ENCODE measurements around the gene KLC1. TPM values are rescaled to one million over a fixed set of nuclear protein-coding genes. Genes with fewer than 3 reads are reported as not detected.
A peak's percentile ranks its signal among the peaks of the same experiment; 100 is the strongest.

Gene KLC1
- total RNA-seq, 2 donors from 2014 or later: 165 to 177 TPM

DNA sequence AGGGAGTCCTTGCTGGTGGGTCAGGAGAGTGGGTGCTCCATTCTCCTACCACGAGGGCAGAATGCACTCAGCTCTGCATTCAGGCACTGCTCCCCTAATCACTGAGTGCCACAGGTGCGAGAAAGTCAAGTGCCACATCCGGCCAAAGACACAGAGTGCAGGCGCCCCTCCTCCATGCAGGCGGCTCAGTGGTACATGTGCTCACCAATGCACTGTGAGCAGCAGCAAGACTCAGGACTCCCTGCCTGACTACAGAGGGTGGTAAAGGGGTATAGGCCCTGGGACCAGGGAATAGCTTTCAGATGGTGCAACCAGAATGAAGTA is 119.5 kb downstream of the KLC1 start:
- Mint-ChIP-seq H3K27ac (no peak overlapping the region), H3K36me3 (ENCODE audit: insufficient read depth in 2 of 2) (no peaks in the 10 kb centered on the region), H3K27me3 (ENCODE audit: low read depth) (no peaks in the 10 kb centered on the region), H3K4me3 (peak overlapping the region in 1 of 2 donors; percentile 31), H3K4me1 (ENCODE audit: low read depth) (peaks cover 23% of the 10 kb centered on the region), H3K9me3 (no peaks in the 10 kb centered on the region)
- ATAC-seq (replicated peaks in 1 of 2) (peak; percentile 94 to 96), DNase-seq (peak; percentile 52)

DNA sequence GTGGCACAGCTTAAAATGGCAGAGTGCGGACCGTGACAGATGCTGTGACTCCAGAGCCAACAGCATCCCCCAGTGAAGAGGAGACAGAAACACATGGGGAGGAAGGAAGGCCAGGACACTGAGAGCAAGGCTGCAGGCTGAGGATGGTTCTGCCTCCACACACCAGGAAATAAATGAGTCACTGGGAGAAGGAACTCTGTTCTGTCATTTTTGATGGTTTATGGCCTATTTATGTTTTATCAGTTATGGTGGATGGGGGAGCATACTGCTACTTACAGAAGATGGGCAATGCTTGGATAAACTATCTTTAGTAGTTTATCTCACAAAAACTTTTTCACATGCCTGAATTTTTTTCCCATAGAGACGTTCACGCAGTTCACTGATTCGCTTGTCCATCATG is 120.4 kb downstream of the KLC1 start:
- Mint-ChIP-seq H3K27ac (no peak overlapping the region), H3K36me3 (ENCODE audit: insufficient read depth in 2 of 2) (no peaks in the 10 kb centered on the region), H3K27me3 (ENCODE audit: low read depth) (no peaks in the 10 kb centered on the region), H3K9me3 (no peaks in the 10 kb centered on the region), H3K4me1 (ENCODE audit: low read depth) (peaks cover 23% of the 10 kb centered on the region), H3K4me3 (no peak overlapping the region)
- no peak for ATAC-seq (replicated peaks in 1 of 2)
- no peak for DNase-seq

- Mint-ChIP-seq H3K36me3 (ENCODE audit: insufficient read depth in 2 of 2) (no peaks in the 10 kb centered on the region), H3K4me3 (no peak overlapping the region), H3K9me3 (no peaks in the 10 kb centered on the region), H3K27me3 (ENCODE audit: low read depth) (no peaks in the 10 kb centered on the region), H3K4me1 (ENCODE audit: low read depth) (peaks cover 23% of the 10 kb centered on the region), H3K27ac (no peak overlapping the region)
- DNase-seq: no peak
- no peak for ATAC-seq (replicated peaks in 1 of 2)
Measured at GRCh38 chr14:103749860-103750259, 120.8 kb downstream of the KLC1 start.

Other genes starting within 250 kb of the KLC1 start
- 10 to 100 TPM; 80.6 to 95.5 TPM for gene MARK3, start 243.8 kb upstream of the KLC1 start, total RNA-seq
- 1 to 10 TPM; 7.0 to 9.5 TPM for gene CKB, start 106.4 kb upstream of the KLC1 start, total RNA-seq
- 1 to 10 TPM; 6.3 to 8.4 TPM for gene TRMT61A, start 100.0 kb upstream of the KLC1 start, total RNA-seq
- 10 to 100 TPM; 29.3 TPM for gene BAG5, start 66.6 kb upstream of the KLC1 start, total RNA-seq
- gene COA8, start 66.3 kb upstream of the KLC1 start, total RNA-seq: 10 to 100 TPM; 40.0 to 47.8 TPM
- 10 to 100 TPM; 31.5 to 47.4 TPM for gene XRCC3, start 86.2 kb downstream of the KLC1 start, total RNA-seq
- 10 to 100 TPM; 11.6 to 15.7 TPM for gene ZFYVE21, start 86.6 kb downstream of the KLC1 start, total RNA-seq
- gene PPP1R13B, start 218.4 kb downstream of the KLC1 start, total RNA-seq: 10 to 100 TPM; 13.8 to 15.4 TPM